ENCODE measurements around the gene TMEM63A. TPM values are rescaled to one million over a fixed set of nuclear protein-coding genes. Genes with fewer than 3 reads are reported as not detected.

Gene TMEM63A
- total RNA-seq, 1 experiment from 2014 or later = 91.7 TPM

- TF ChIP-seq USF1 (CRISPR knock-in tag; IDR thresholded peaks at IDR 0.05) = no peak
- TF ChIP-seq PRRX2 (CRISPR knock-in tag; IDR thresholded peaks at IDR 0.05) = no peak
- no peak for TF ChIP-seq RELA (CRISPR knock-in tag; IDR thresholded peaks at IDR 0.05; ENCODE audit: borderline replicate concordance)
- TF ChIP-seq ZNF416 (CRISPR knock-in tag; IDR thresholded peaks at IDR 0.05) = no peak
- TF ChIP-seq, protein P1, sequence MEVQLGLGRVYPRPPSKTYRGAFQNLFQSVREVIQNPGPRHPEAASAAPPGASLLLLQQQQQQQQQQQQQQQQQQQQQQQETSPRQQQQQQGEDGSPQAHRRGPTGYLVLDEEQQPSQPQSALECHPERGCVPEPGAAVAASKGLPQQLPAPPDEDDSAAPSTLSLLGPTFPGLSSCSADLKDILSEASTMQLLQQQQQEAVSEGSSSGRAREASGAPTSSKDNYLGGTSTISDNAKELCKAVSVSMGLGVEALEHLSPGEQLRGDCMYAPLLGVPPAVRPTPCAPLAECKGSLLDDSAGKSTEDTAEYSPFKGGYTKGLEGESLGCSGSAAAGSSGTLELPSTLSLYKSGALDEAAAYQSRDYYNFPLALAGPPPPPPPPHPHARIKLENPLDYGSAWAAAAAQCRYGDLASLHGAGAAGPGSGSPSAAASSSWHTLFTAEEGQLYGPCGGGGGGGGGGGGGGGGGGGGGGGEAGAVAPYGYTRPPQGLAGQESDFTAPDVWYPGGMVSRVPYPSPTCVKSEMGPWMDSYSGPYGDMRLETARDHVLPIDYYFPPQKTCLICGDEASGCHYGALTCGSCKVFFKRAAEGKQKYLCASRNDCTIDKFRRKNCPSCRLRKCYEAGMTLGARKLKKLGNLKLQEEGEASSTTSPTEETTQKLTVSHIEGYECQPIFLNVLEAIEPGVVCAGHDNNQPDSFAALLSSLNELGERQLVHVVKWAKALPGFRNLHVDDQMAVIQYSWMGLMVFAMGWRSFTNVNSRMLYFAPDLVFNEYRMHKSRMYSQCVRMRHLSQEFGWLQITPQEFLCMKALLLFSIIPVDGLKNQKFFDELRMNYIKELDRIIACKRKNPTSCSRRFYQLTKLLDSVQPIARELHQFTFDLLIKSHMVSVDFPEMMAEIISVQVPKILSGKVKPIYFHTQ (CRISPR knock-in tag; IDR thresholded peaks at IDR 0.05) = no peak
- TF ChIP-seq ESRRA (CRISPR knock-in tag; IDR thresholded peaks at IDR 0.05; ENCODE audit: borderline replicate concordance) = no peak
- TF ChIP-seq, protein P2, sequence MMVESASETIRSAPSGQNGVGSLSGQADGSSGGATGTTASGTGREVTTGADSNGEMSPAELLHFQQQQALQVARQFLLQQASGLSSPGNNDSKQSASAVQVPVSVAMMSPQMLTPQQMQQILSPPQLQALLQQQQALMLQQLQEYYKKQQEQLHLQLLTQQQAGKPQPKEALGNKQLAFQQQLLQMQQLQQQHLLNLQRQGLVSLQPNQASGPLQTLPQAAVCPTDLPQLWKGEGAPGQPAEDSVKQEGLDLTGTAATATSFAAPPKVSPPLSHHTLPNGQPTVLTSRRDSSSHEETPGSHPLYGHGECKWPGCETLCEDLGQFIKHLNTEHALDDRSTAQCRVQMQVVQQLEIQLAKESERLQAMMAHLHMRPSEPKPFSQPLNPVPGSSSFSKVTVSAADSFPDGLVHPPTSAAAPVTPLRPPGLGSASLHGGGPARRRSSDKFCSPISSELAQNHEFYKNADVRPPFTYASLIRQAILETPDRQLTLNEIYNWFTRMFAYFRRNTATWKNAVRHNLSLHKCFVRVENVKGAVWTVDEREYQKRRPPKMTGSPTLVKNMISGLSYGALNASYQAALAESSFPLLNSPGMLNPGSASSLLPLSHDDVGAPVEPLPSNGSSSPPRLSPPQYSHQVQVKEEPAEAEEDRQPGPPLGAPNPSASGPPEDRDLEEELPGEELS (CRISPR knock-in tag; IDR thresholded peaks at IDR 0.05) = no peak
- TF ChIP-seq NFATC4 (CRISPR knock-in tag; IDR thresholded peaks at IDR 0.05) = no peak
- TF ChIP-seq, protein P3, sequence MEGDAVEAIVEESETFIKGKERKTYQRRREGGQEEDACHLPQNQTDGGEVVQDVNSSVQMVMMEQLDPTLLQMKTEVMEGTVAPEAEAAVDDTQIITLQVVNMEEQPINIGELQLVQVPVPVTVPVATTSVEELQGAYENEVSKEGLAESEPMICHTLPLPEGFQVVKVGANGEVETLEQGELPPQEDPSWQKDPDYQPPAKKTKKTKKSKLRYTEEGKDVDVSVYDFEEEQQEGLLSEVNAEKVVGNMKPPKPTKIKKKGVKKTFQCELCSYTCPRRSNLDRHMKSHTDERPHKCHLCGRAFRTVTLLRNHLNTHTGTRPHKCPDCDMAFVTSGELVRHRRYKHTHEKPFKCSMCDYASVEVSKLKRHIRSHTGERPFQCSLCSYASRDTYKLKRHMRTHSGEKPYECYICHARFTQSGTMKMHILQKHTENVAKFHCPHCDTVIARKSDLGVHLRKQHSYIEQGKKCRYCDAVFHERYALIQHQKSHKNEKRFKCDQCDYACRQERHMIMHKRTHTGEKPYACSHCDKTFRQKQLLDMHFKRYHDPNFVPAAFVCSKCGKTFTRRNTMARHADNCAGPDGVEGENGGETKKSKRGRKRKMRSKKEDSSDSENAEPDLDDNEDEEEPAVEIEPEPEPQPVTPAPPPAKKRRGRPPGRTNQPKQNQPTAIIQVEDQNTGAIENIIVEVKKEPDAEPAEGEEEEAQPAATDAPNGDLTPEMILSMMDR (IDR thresholded peaks at IDR 0.05) = no peak
These were observed 67.8 kb downstream of the TMEM63A start (continued) for GRCh38 chr1:225814381-225814780.

DNA sequence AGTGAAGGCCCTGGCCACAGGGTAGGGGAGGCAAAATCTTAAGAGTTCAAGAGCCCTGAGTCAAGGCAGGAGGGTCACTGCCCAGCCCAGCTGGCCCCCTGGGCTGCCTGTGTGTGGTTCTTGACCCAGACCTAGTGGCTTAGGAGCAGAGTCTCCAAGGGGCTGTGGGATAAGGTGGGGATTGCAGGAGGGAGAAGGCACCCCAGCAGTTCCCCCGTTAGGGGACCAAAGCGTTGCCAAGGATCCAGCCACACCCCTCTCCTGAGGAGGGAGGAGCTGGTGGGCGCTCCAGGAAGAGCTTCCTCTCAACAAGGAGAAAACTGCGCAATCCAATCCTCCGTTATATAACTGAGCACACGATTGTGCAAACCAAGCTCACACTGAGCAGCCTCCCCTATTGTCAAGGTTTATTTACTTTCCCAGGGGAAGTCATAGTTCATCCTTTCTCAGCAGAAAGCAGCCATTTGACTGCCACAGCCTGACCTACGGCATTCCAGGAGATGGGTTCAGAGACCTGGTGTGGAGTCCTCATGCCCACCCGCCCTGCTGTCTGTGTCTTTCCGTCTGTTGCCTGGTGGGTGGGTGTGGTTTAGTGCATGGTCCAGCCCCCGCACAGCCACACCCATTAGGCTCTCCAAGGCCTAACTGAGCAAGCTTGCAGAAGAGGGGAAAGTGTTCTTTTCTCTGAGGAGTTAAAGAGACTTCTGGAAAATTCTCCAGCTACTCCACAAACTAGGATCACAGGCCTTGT is 68.8 kb downstream of the TMEM63A start:
- CTCF ChIA-PET = interaction anchor here (1.1 to 5.4 kb wide), 7 partner anchors 9 to 338 kb away, joined by 3 to 45 read pairs (median 8); partner anchors contain the start of gene SRP9
- Mint-ChIP-seq H3K4me1 (peaks cover 57% of the 10 kb centered on the region), H3K27ac (peak overlapping the region; percentile 34; the same call in 1 of the 2 replicates), H3K27me3 (ENCODE audit: low read depth) (peaks cover 3% of the 10 kb centered on the region; the same call in 1 of the 2 replicates), H3K4me3 (no peak overlapping the region), H3K36me3 (peaks cover 6% of the 10 kb centered on the region; the same call in 1 of the 2 replicates), H3K9me3 (no peaks in the 10 kb centered on the region)
- peak; percentile 12 for ATAC-seq
- DNase-seq (ENCODE audit: low spot score) = no peak
- POLR2A ChIA-PET = interaction anchor here (0.5 to 0.9 kb wide), 3 partner anchors 69 to 489 kb away, joined by 3 to 4 read pairs (median 3); partner anchors contain the start of gene TMEM63A
- TF ChIP-seq TEAD1 (CRISPR knock-in tag; IDR thresholded peaks at IDR 0.05) (0 out of 2 replicates have a peak, but pooled peaks have one; percentile 43), ZNF317 (CRISPR knock-in tag; IDR thresholded peaks at IDR 0.05; ENCODE audit: borderline replicate concordance, low read depth) (peak; percentile 56; the same call in 1 of the 2 replicates), GABPB1 (CRISPR knock-in tag; IDR thresholded peaks at IDR 0.05) (peak; percentile 82), SP1 (CRISPR knock-in tag; conservative IDR thresholded peaks at IDR 0.05) (no peak), ZNF121 (CRISPR knock-in tag; IDR thresholded peaks at IDR 0.05) (no peak)
- TF ChIP-seq, protein P4, sequence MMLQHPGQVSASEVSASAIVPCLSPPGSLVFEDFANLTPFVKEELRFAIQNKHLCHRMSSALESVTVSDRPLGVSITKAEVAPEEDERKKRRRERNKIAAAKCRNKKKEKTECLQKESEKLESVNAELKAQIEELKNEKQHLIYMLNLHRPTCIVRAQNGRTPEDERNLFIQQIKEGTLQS (CRISPR knock-in tag; conservative IDR thresholded peaks at IDR 0.05) = no peak
